Mesendoderm (in vitro differentiated cells): ENCODE results near the gene PXN. TPM values are rescaled to one million over a fixed set of nuclear protein-coding genes. Genes with fewer than 3 reads are reported as not detected.
A peak's percentile ranks its signal among the peaks of the same experiment; 100 is the strongest.

Source experiments
- DNase-seq: peaks from one replicate; pipeline ENCODE4 v3.0.0; 2013
- H2AK5ac ChIP-seq: 2 replicates; pipeline ENCODE4 v1.6.1; 2013; ENCODE audit warnings: low read length, inconsistent platforms
- H2BK120ac ChIP-seq: 2 replicates; pipeline ENCODE4 v1.6.1; 2013; ENCODE audit warnings: low read depth, mild to moderate bottlenecking, low read length, moderate library complexity, mixed read lengths
- H2BK15ac ChIP-seq: replicated peaks from 2 replicates; pipeline ENCODE4 v1.6.1; 2013; ENCODE audit warnings: low read depth, mild to moderate bottlenecking, moderate library complexity
- H2BK5ac ChIP-seq: 2 replicates; pipeline ENCODE4 v1.6.1; 2013; ENCODE audit warnings: low read length, inconsistent platforms
- H3K18ac ChIP-seq: 2 replicates; pipeline ENCODE4 v1.6.1; 2013; ENCODE audit warnings: mild to moderate bottlenecking, low read length, mixed read lengths
- H3K23ac ChIP-seq: one replicate; pipeline ENCODE4 v1.6.1; 2013; ENCODE audit warnings: low read length
- H3K27ac ChIP-seq: 2 replicates; pipeline ENCODE4 v1.5.1; 2013; ENCODE audit warnings: low read depth, mild to moderate bottlenecking, inconsistent platforms, low read length, moderate library complexity
- H3K27me3 ChIP-seq: 2 replicates; pipeline ENCODE4 v1.6.1; 2013; ENCODE audit warnings: low read length, control low read depth, mild to moderate bottlenecking, inconsistent platforms; ENCODE audit not compliant: insufficient read depth, poor library complexity
- H3K36me3 ChIP-seq: 2 replicates; pipeline ENCODE4 v1.6.1; 2013; ENCODE audit warnings: low read length, inconsistent platforms; ENCODE audit not compliant: control insufficient read depth, insufficient read depth
- H3K4ac ChIP-seq: one replicate; pipeline ENCODE4 v1.6.1; 2013; ENCODE audit warnings: low read depth, mild to moderate bottlenecking, low read length, moderate library complexity
- H3K4me1 ChIP-seq: 2 replicates; pipeline ENCODE4 v1.6.1; 2013; ENCODE audit warnings: low read depth, low read length, inconsistent platforms; ENCODE audit not compliant: control insufficient read depth
- H3K4me2 ChIP-seq: 2 replicates; pipeline ENCODE4 v1.6.1; 2013; ENCODE audit warnings: low read length
- H3K4me3 ChIP-seq: 2 replicates; pipeline ENCODE4 v1.5.1; 2013; ENCODE audit warnings: mild to moderate bottlenecking, low read length
- H3K56ac ChIP-seq: one replicate; pipeline ENCODE4 v1.6.1; 2013; ENCODE audit warnings: low read length
- H3K79me1 ChIP-seq: 2 replicates; pipeline ENCODE4 v1.6.1; 2013; ENCODE audit warnings: low read length, inconsistent platforms
- H3K79me2 ChIP-seq: 2 replicates; pipeline ENCODE4 v1.6.1; 2013; ENCODE audit warnings: mild to moderate bottlenecking, low read length; ENCODE audit not compliant: control insufficient read depth, insufficient read depth
- H3K9ac ChIP-seq: 2 replicates; pipeline ENCODE4 v1.6.1; 2013; ENCODE audit warnings: low read length, inconsistent platforms
- H4K5ac ChIP-seq: one replicate; pipeline ENCODE4 v1.6.1; 2013; ENCODE audit warnings: low read length
- H4K8ac ChIP-seq: one replicate; pipeline ENCODE4 v1.6.1; 2013; ENCODE audit warnings: low read depth, mild to moderate bottlenecking, control low read depth, low read length, moderate library complexity
- WGBS: extraction: QIAGEN DNeasy Blood & Tissue Kit; methylation state at CpG from one replicate; pipeline ENCODE4 v1.1.7; 2013; ENCODE audit warnings: low lambda C conversion rate, missing lambda C conversion rate; ENCODE audit not compliant: insufficient coverage; ENCODE audit errors: extremely low coverage; 5-methylcytosine and 5-hydroxymethylcytosine counted together
- small RNA-seq: library from polyadenylated mRNA; stranded (forward); fragments of <200 nt; extraction: miRNeasy Mini kit (QIAGEN cat#:217004); gene quantifications from one replicate; pipeline ENCODE3, GENCODE V24; 2013; ENCODE audit not compliant: insufficient read depth

The PXN gene

DNA sequence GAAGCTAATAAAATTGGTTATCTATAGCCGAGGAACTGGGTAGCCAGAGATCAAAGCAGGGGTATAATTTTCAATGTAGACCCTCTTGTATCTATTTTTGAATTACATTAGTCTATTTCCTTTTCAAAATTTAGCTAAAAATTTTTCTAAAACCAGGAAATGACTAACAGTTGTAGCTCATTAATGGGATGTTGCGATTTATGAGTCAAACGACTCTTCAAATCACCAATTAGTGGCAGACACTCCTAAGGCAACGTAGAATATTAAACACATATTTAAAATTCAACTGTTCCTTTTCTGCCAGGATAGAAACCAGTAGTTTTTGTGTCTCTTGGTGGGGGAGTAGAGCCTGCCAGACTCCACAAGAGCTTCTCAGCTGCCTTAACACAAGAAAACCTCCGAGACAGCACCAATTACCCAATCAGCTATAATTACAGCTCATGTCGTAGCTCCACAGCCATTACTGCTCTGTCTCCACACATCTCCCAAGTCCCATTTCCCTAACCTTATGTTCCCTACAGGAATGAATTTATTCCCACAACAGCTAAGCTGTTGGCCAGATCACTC lies 97.9 kb downstream of the PXN start:
- Histone ChIP-seq H3K79me2 (no peaks in the 10 kb centered on the region), H3K4me2 (no peak overlapping the region), H3K79me1 (no peaks in the 10 kb centered on the region), H4K8ac (no peak overlapping the region), H3K4me3 (no peak overlapping the region), H3K27ac (no peak overlapping the region), H3K4me1 (no peaks in the 10 kb centered on the region), H3K36me3 (peaks cover 18% of the 10 kb centered on the region), H3K56ac (no peak overlapping the region), H3K9ac (no peak overlapping the region), H2AK5ac (no peak overlapping the region), H3K4ac (no peak overlapping the region), H3K18ac (no peak overlapping the region), H4K5ac (no peak overlapping the region), H3K27me3 (no peaks in the 10 kb centered on the region), H2BK5ac (no peak overlapping the region), H2BK120ac (no peak overlapping the region), H3K23ac (no peak overlapping the region), H2BK15ac (no peak overlapping the region)
- no CpG with 5 or more reads among the region's 6 CpGs for WGBS
- DNase-seq: no peak

DNA sequence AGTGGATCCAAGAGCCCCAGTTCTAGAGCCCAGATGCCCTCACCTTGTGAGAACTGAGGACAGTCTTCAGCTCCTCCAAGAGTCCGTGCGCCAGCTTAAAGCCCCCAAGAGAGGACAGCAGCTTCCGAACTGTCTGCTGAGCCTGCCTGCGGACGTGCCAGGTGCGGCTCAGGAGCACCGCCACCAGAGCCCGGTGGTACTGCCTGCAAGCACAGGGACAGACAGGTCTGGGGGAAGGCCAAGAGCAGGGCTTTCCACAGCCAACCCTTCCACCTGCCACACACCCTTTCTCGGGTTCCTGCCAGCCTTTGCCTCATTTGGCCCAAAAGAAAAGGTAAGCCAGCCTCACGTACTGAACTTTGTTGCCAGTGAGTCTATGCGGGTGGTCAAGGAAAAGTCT lies 101.2 kb downstream of the PXN start:
- H2AK5ac ChIP-seq: no peak overlapping the region
- no peak overlapping the region for H3K27ac ChIP-seq
- no peak overlapping the region for H3K23ac ChIP-seq
- H3K18ac ChIP-seq: no peak overlapping the region
- H3K9ac ChIP-seq: no peak overlapping the region
- H3K4ac ChIP-seq: no peak overlapping the region
- H4K8ac ChIP-seq: no peak overlapping the region
- no peak overlapping the region for H3K4me3 ChIP-seq
- H3K36me3 ChIP-seq: peaks cover 31% of the 10 kb centered on the region
- no peak overlapping the region for H3K4me2 ChIP-seq
- H2BK15ac ChIP-seq: no peak overlapping the region
- H3K56ac ChIP-seq: no peak overlapping the region
- WGBS: no CpG with 5 or more reads among the region's 11 CpGs
- no peak overlapping the region for H2BK120ac ChIP-seq
- no peaks in the 10 kb centered on the region for H3K79me1 ChIP-seq
- no peaks in the 10 kb centered on the region for H3K27me3 ChIP-seq
- DNase-seq: no peak
- no peak overlapping the region for H2BK5ac ChIP-seq
- H4K5ac ChIP-seq: no peak overlapping the region
- H3K4me1 ChIP-seq: no peaks in the 10 kb centered on the region
- no peaks in the 10 kb centered on the region for H3K79me2 ChIP-seq

DNA sequence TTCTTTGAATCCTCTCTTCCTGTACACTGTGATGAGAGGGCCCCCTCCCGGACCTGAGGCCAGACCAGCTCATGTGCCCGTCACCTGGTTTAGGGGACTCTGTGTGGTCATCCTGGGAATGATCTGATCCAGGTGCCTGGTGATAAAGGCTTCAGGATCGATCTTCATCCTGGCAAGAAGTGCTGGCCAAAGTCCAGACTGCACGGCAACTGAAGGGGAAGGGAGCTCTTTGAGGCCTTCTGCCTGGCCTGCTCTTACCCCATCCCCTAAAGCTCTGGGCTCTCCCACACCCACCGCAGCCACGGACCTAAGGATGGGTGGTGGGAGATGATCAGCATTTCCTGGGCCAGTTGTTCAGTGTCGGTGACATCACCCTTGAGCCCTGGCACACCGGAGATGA lies 102.8 kb downstream of the PXN start:
- Histone ChIP-seq H3K36me3 (peaks cover 33% of the 10 kb centered on the region), H3K27me3 (no peaks in the 10 kb centered on the region), H4K5ac (no peak overlapping the region), H3K79me2 (no peaks in the 10 kb centered on the region), H3K27ac (no peak overlapping the region), H3K23ac (no peak overlapping the region), H2AK5ac (no peak overlapping the region), H3K4me2 (no peak overlapping the region), H3K4me1 (no peaks in the 10 kb centered on the region), H3K4me3 (no peak overlapping the region), H3K4ac (no peak overlapping the region), H3K79me1 (no peaks in the 10 kb centered on the region), H3K18ac (no peak overlapping the region), H2BK5ac (no peak overlapping the region), H2BK15ac (no peak overlapping the region), H4K8ac (no peak overlapping the region), H3K9ac (no peak overlapping the region), H3K56ac (no peak overlapping the region), H2BK120ac (no peak overlapping the region)
- WGBS: no CpG with 5 or more reads among the region's 8 CpGs
- DNase-seq: no peak

DNA sequence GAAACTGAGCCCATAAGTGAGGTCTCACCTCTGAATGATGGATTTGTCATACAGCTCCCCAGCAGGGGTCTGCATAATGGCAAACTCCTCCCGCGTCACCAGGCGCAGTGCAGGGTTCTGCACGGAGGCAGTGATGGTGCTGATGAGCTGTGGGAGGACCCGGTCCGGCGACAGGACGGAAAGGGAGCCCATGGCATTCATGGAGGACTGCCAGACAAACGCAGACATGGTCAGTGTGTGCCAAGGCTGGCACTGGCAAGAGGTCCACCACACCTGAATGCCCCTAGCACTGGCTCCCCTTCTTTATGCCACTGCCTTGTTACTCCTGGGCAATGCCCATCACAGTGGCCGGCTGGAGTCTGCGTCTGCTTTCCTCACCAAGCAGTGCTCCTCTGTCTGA lies 103.7 kb downstream of the PXN start:
- Histone ChIP-seq H3K27me3 (no peaks in the 10 kb centered on the region), H3K36me3 (peaks cover 35% of the 10 kb centered on the region), H2BK15ac (no peak overlapping the region)

More for the DNA sequence above, 103.7 kb downstream of the PXN start:
- no CpG with 5 or more reads among the region's 11 CpGs for WGBS
- Histone ChIP-seq H3K18ac (no peak overlapping the region), H3K56ac (no peak overlapping the region), H3K23ac (no peak overlapping the region), H3K79me2 (no peaks in the 10 kb centered on the region), H2BK5ac (no peak overlapping the region), H2AK5ac (no peak overlapping the region), H3K9ac (no peak overlapping the region), H3K4me2 (no peak overlapping the region), H4K5ac (no peak overlapping the region), H3K79me1 (no peaks in the 10 kb centered on the region), H3K4me1 (no peaks in the 10 kb centered on the region), H3K4me3 (no peak overlapping the region), H2BK120ac (no peak overlapping the region), H4K8ac (no peak overlapping the region), H3K4ac (no peak overlapping the region), H3K27ac (no peak overlapping the region)
- no peak for DNase-seq

Small RNA genes within 50 kb of the gene (small RNA-seq; reads per million reads assigned to genes)
- gene RNU4-1 (1,922 reads per million, percentile 99 among the genes with 10 or more reads in this experiment), gene RNU4-2 (373 reads per million, percentile 98 among the genes with 10 or more reads in this experiment), gene RNU6-1088P (not detected)
